ENCODE results near the gene CFAP74. TPM values are rescaled to one million over a fixed set of nuclear protein-coding genes. Genes with fewer than 3 reads are reported as not detected.

The CFAP74 gene
- total and polyA plus RNA-seq, 9 of the 15 experiments (the other 6 are each of a cell fraction or from before 2014, with no cell fraction given) = 0.03 to 0.15 (median 0.05) TPM; not detected in 6

DNA sequence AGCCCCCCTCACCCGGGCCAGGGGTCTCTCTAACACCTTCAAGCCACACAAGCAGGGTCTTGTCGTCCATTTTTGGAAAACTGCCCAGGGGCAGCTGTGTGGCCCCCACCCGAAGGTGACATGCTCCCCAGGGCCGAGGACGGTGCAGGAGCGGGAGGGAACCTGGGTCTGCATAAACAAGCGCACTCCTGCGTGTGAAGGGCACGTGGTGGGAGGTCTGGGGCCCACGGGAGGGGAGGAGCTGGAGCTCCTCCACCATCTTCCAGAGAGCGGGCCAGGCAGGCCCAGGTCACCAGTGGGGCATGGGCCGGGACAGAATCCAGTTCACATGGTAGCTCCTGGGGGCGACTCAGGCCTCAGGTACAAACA, 16.5 kb downstream of the CFAP74 start:
- Histone ChIP-seq H3K4me1 (replicated peaks in 1 of 2; ENCODE audit: control insufficient read depth in 2 of 2, insufficient read depth in 2 of 2, low read length in 2 of 2) (peaks cover 19 to 52% of the 10 kb centered on the region in 2 experiments; a peak in 4 of 5 replicates), H3K9me3 (replicated peaks; ENCODE audit: control insufficient read depth, insufficient read depth, low read depth, low read length) (no peaks in the 10 kb centered on the region), H3K27me3 (ENCODE audit: control insufficient read depth in 2 of 2, insufficient read depth in 2 of 2, low read length in 2 of 2) (peaks cover 41 to 79% of the 10 kb centered on the region in 2 experiments; a peak in 4 of 5 replicates), H4K20me1 (replicated peaks; ENCODE audit: control insufficient read depth, insufficient read depth, low read length) (no peaks in the 10 kb centered on the region), H3K9me1 (ENCODE audit: control insufficient read depth, insufficient read depth, low read length) (no peaks in the 10 kb centered on the region), H3K27ac (ENCODE audit: extremely low read depth, low read depth, low read length) (no peak overlapping the region), H3K9ac (ENCODE audit: insufficient read depth in 1 of 2, low read depth in 2 of 2, low read length in 2 of 2) (no peak overlapping the region), H2AFZ (ENCODE audit: low read depth, low read length) (no peak overlapping the region), H3K4me2 (ENCODE audit: insufficient read depth, low read length) (no peak overlapping the region), H3K36me3 (ENCODE audit: control insufficient read depth, insufficient read depth, low read length) (no peaks in the 10 kb centered on the region), H3K4me3 (no peak overlapping the region), H3K79me2 (ENCODE audit: control insufficient read depth, insufficient read depth, low read length) (no peaks in the 10 kb centered on the region)
- ChIA-PET POLR2A (interaction anchor here (0.7 to 1.0 kb wide), 2 partner anchors 16 to 428 kb away, joined by 3 read pairs; partner anchors contain the start of gene CFAP74), CTCF (ENCODE audit: low intra/inter-chr PET ratio) (no interaction called here)
- FAIRE-seq = no peak
- in situ Hi-C loops (cut with MboI) (no loop called here), intact Hi-C loops (cut with micrococcal nuclease) (no loop called here)
- WGBS (ENCODE audit: insufficient coverage, low coverage, missing lambda C conversion rate) = 10% methylated on average over 12 of the region's 13 CpGs
- DNase-seq (ENCODE audit: extremely low read depth in 1 of 4, low spot score in 3 of 4) = no peak
- BruUV-seq (replicated peaks) = no TSS peak
- no peak for ATAC-seq
- no peak for TF ChIP-seq SRF (CRISPR knock-in tag; IDR thresholded peaks at IDR 0.05)
- no peak for TF ChIP-seq ZMIZ1 (IDR thresholded peaks at IDR 0.05; ENCODE audit: low read depth in 2 of 2, low read length in 2 of 2)
- TF ChIP-seq MBD2 (IDR thresholded peaks at IDR 0.05; ENCODE audit: borderline replicate concordance, low read depth) = no peak
- TF ChIP-seq CREB5 (CRISPR knock-in tag; IDR thresholded peaks at IDR 0.05) = no peak
- no peak for TF ChIP-seq NCOA1 (IDR thresholded peaks at IDR 0.05; ENCODE audit: low read depth)
- no peak for TF ChIP-seq PHTF2 (CRISPR knock-in tag; IDR thresholded peaks at IDR 0.05)
- no peak for TF ChIP-seq CBX1 (IDR thresholded peaks at IDR 0.05; ENCODE audit: low read depth)
- no peak for TF ChIP-seq JUND (IDR thresholded peaks at IDR 0.05; ENCODE audit: borderline replicate concordance, low read depth, low read length)
- TF ChIP-seq JUND (tag; IDR thresholded peaks at IDR 0.05; ENCODE audit: borderline replicate concordance, low read depth, low read length) = no peak
- no peak for TF ChIP-seq RBM34 (IDR thresholded peaks at IDR 0.05; ENCODE audit: borderline replicate concordance, insufficient read depth, low read length)
- no peak for TF ChIP-seq GTF2B (IDR thresholded peaks at IDR 0.05; ENCODE audit: extremely low read depth, insufficient read length)
- TF ChIP-seq MCM5 (IDR thresholded peaks at IDR 0.05; ENCODE audit: low read depth) = no peak
- TF ChIP-seq MYBL2 (IDR thresholded peaks at IDR 0.05; ENCODE audit: low read depth) = no peak
- TF ChIP-seq MYBL2 (CRISPR knock-in tag; IDR thresholded peaks at IDR 0.05; ENCODE audit: borderline replicate concordance) = no peak
- no peak for TF ChIP-seq ZNF212 (CRISPR knock-in tag; IDR thresholded peaks at IDR 0.05)
- TF ChIP-seq CREB3 (tag; conservative IDR thresholded peaks at IDR 0.05; ENCODE audit: low read depth) = no peak
